Stimulated activated CD8-positive, alpha-beta memory T cell treated with anti-CD3 and anti-CD28 coated beads, Interleukin-7, amount 100 ng/mL, for 4 hours (primary cell): ENCODE data around the gene BLM.
A peak's percentile ranks its signal among the peaks of the same experiment; 100 is the strongest.
"Not testable (repeated sequence)": the region's sequence is repeated elsewhere in the genome, so short reads cannot be mapped to it uniquely, and the experiment has no call there.

ENCODE experiments used
- DNase-seq, 2 donors: peaks; one replicate each; pipeline ENCODE4 v3.0.0-alpha.2; 2020; ENCODE audit warnings: low read depth in 2 of 2

Gene BLM

GRCh38 chr15:90716976-90717821, at the start of gene BLM:
TSS of gene BLM (plus strand) at chr15:90717346. CDS start at chr15:90747393, 30,047 bp downstream.
- DNase-seq: peak; percentile 90 to 92

GRCh38 chr15:90667755-90668345, 49.3 kb upstream of the BLM start:
- DNase-seq: not testable (repeated sequence)

DNA sequence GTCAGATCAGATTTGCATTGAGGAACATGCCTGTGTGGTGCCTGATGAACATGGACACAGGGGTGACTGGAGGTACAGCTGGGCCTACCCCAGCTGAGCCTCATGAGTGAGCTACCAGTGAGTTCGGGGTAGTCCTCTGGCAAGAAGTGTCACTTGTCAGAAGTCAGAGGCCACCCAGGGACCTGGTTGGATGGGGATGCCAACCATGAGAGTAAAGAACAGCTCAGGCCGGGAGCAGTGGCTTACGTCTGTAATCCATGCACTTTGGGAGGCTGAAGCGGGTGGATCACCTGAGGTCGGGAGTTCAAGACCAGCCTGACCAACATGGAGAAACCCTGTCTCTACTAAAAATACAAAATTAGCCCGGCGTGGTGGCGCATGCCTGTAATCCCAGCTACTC, 46.5 kb upstream of the BLM start:
- DNase-seq: not testable (repeated sequence)

DNA sequence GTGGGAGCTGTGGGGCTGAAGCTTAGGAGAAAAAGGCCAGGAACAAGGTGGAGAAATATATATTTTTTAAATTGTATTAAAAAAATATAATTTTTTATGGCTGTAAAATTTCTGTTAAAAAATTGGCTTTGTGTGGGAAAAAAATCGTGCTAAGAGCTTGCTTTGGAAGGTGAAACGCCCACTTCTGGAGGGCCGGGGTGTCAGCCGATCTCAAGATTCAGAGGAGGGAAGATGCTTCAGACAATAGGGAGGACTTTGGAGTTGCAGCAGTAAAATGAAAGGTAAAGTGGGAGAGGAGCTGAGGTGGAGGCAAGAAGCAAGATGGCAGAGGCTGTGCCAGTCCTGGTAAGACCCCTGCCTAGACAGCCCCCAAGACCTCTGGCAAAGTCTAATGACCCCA, 45.9 kb upstream of the BLM start:
- DNase-seq: no peak

- not testable (repeated sequence) for DNase-seq
Measured at GRCh38 chr15:90673357-90673756, 43.8 kb upstream of the BLM start.

DNA sequence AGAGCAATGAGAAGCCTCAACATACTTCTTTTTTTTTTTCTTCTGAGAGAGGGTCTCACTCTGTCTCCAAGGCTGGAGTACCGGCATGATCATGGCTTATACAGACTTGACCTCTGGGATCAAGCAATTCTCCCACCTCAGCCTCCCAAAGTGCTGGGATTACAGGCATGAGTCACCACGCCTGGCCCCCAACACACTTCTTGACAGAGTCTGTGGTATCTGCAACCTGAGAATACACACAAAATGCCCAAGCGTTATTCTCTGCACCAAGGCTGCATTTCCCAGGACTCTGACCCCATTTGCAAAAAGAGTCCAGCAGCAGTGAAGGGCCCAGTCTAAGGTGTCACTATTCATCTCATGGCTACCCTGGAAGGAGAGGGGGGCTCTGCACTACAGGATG, 42.7 kb upstream of the BLM start:
- DNase-seq: no peak

DNA sequence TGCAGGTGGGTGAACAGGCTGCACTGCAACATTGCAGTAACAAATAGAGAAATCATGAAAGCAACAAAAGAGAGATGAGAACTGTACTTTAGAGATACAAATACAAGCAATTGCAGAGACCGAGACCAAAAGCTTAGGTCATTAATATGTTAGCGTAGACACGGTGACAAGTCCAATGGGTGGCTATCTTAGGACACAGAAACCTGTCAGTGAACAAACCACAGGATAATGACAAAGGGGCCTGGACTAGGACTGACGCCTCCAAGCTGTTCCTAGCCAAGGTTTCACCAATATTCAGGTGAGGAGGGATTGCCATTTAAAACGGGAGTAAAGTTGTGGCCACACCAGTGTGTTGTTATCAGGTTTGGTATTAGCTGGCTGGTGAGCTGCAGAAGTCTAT, 41.7 kb upstream of the BLM start:
- no peak for DNase-seq

- no peak for DNase-seq
Measured at GRCh38 chr15:90677807-90678790, 39.0 kb upstream of the BLM start.

- no peak for DNase-seq
Measured at GRCh38 chr15:90679959-90680358, 37.2 kb upstream of the BLM start.

- DNase-seq: no peak
Measured at GRCh38 chr15:90680371-90680935, 36.7 kb upstream of the BLM start.

GRCh38 chr15:90681056-90681455, 36.1 kb upstream of the BLM start:
- DNase-seq: no peak

GRCh38 chr15:90681480-90681879, 35.7 kb upstream of the BLM start:
- DNase-seq: no peak

DNA sequence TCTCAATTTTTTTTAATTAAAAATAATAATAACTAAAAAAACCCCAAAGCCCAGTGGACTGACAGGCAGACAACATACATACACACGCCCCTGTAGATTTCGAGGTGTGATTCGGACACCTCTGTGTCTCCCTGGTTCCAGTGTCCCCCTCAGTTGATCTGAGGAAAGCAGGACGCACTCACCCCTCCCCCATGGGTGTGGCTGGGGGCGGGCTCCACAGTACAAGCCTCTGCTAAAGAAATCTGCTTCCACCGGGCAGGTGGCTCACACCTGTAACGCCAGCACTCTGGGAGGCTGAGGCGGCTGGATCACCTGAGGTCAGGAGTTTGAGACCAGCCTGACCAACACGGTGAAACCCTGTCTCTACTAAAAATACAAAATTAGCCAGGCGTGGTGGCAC, 33.8 kb upstream of the BLM start:
- no peak for DNase-seq

- no peak for DNase-seq
Measured at GRCh38 chr15:90683876-90684275, 33.3 kb upstream of the BLM start.

- DNase-seq: no peak
Measured at GRCh38 chr15:90684281-90684680, 32.9 kb upstream of the BLM start.

- no peak for DNase-seq
Measured at GRCh38 chr15:90685591-90686434, 31.3 kb upstream of the BLM start.

- DNase-seq: no peak
Measured at GRCh38 chr15:90686435-90687218, 30.5 kb upstream of the BLM start.

- DNase-seq: not testable (repeated sequence)
Measured at GRCh38 chr15:90689326-90689961, 27.7 kb upstream of the BLM start.

- no peak for DNase-seq
Measured at GRCh38 chr15:90690585-90690984, 26.6 kb upstream of the BLM start.

GRCh38 chr15:90691369-90691768, 25.8 kb upstream of the BLM start:
- DNase-seq: no peak
